IgD-negative memory B cell (primary cell): ENCODE measurements around the gene SUPT4H1. TPM values are rescaled to one million over a fixed set of nuclear protein-coding genes. Genes with fewer than 3 reads are reported as not detected.

Source experiments
- polyA plus RNA-seq: library from polyadenylated mRNA; unstranded; fragments of 300-500 nt; fragmentation: Illumina TruSeq; gene quantifications from one replicate; pipeline ENCODE4 v1.2.3, GENCODE V29; 2021

SUPT4H1 gene
- polyA plus RNA-seq, 1 donor from 2014 or later, result 94.2 TPM

Other genes with a start within 250 kb of the SUPT4H1 start
- gene OR4D1, start 203.8 kb downstream of the SUPT4H1 start, polyA plus RNA-seq, result 0.11 TPM
- gene OR4D2, start 185.2 kb downstream of the SUPT4H1 start, polyA plus RNA-seq, result not detected
- not detected for gene EPX, start 159.5 kb downstream of the SUPT4H1 start, polyA plus RNA-seq
- gene MKS1, start 132.9 kb downstream of the SUPT4H1 start, polyA plus RNA-seq, result 5.9 TPM
- not detected for gene LPO, start 113.6 kb downstream of the SUPT4H1 start, polyA plus RNA-seq
- gene MPO, start 71.3 kb downstream of the SUPT4H1 start, polyA plus RNA-seq, result not detected
- 1.3 TPM for gene TSPOAP1, start 23.4 kb downstream of the SUPT4H1 start, polyA plus RNA-seq
- 0.15 TPM for gene RNF43, start 65.3 kb upstream of the SUPT4H1 start, polyA plus RNA-seq
- gene HSF5, start 136.2 kb upstream of the SUPT4H1 start, polyA plus RNA-seq, result 1.6 TPM
- 37.0 TPM for gene MTMR4, start 162.4 kb upstream of the SUPT4H1 start, polyA plus RNA-seq